HEK293 (cell line): ENCODE data around the gene SIN3A.

Source experiments
- CTCF ChIA-PET: fragments of 350-600 bp; formaldehyde crosslinking; extraction: SDS; loops from one replicate; lab custom pipeline; 2021; ENCODE audit warnings: antibody characterized with exemption; lab: Yijun Ruan, JAX
- POLR2A ChIA-PET: fragments of 300-600 bp; formaldehyde crosslinking; extraction: SDS; loops from one replicate; lab custom pipeline; 2020; ENCODE audit warnings: antibody characterized with exemption, inconsistent platforms; lab: Yijun Ruan, JAX
- H3K27ac ChIP-seq: fragments of 200-500 bp; sonication (Bioruptor generic); 2 replicates; pipeline ENCODE4 v1.5.1; 2014; ENCODE audit warnings: low read depth, low read length, control low read depth, inconsistent platforms; ENCODE audit errors: extremely low read depth
- H3K36me3 ChIP-seq, 2 experiments: fragments of 200-500 bp in 1 of 2; sonication (Bioruptor generic) in 1 of 2; 1 replicate in 1 of 2; 2 replicates in 1 of 2; pipeline ENCODE4 v1.5.1; 2014 to 2017; ENCODE audit warnings: inconsistent platforms in 2 of 2, low read length in 2 of 2; ENCODE audit not compliant: control insufficient read depth in 2 of 2, insufficient read depth in 1 of 2
- H3K4me1 ChIP-seq: fragments of 200-500 bp; sonication (Bioruptor generic); 2 replicates; pipeline ENCODE4 v1.5.1; 2014; ENCODE audit warnings: mild to moderate bottlenecking, low read length, inconsistent platforms; ENCODE audit not compliant: control insufficient read depth, insufficient read depth
- H3K4me3 ChIP-seq: 2 replicates; pipeline ENCODE4 v1.5.1; 2011; ENCODE audit warnings: low read depth, mild to moderate bottlenecking, control low read depth, low read length, moderate library complexity
- H3K9me3 ChIP-seq: fragments of 200-500 bp; sonication (Bioruptor generic); 2 replicates; pipeline ENCODE4 v1.5.1; 2014; ENCODE audit warnings: low read depth, low read length, inconsistent platforms; ENCODE audit not compliant: control insufficient read depth, insufficient read depth
- KLF1 ChIP-seq: fragments of 450-650 bp; formaldehyde crosslinking; IDR thresholded peaks from 2 replicates; pipeline ENCODE4 v1.5.1; 2016; ENCODE audit warnings: missing biosample characterization, missing genetic modification characterization
- KLF17 ChIP-seq: fragments of 450-650 bp; formaldehyde crosslinking; IDR thresholded peaks from 2 replicates; pipeline ENCODE4 v1.5.1; 2016; ENCODE audit warnings: missing biosample characterization, missing genetic modification characterization
- OVOL3 ChIP-seq: fragments of 450-650 bp; formaldehyde crosslinking; IDR thresholded peaks from 2 replicates; pipeline ENCODE4 v1.5.1; 2016; ENCODE audit warnings: missing biosample characterization, missing genetic modification characterization
- SP2 ChIP-seq: fragments of 450-650 bp; formaldehyde crosslinking; IDR thresholded peaks from 2 replicates; pipeline ENCODE4 v1.5.1; 2016; ENCODE audit warnings: missing biosample characterization, missing genetic modification characterization
- ZBTB1 ChIP-seq: fragments of 450-650 bp; formaldehyde crosslinking; IDR thresholded peaks from 2 replicates; pipeline ENCODE4 v1.5.1; 2016; ENCODE audit warnings: missing biosample characterization, missing genetic modification characterization
- ZBTB20 ChIP-seq: fragments of 450-650 bp; formaldehyde crosslinking; IDR thresholded peaks from 2 replicates; pipeline ENCODE4 v1.5.1; 2016; ENCODE audit warnings: missing biosample characterization, missing genetic modification characterization
- ZBTB26 ChIP-seq: fragments of 450-650 bp; formaldehyde crosslinking; optimal IDR thresholded peaks from 2 replicates; pipeline ENCODE3; 2016; ENCODE audit warnings: missing biosample characterization, mild to moderate bottlenecking, missing genetic modification characterization
- ZNF121 ChIP-seq: fragments of 450-650 bp; formaldehyde crosslinking; IDR thresholded peaks from 2 replicates; pipeline ENCODE4 v1.5.1; 2016; ENCODE audit warnings: missing biosample characterization, missing genetic modification characterization
- ZNF138 ChIP-seq: fragments of 450-650 bp; formaldehyde crosslinking; IDR thresholded peaks from 2 replicates; pipeline ENCODE4 v1.5.1; 2016; ENCODE audit warnings: missing biosample characterization, missing genetic modification characterization, borderline replicate concordance
- ZNF214 ChIP-seq: fragments of 450-650 bp; formaldehyde crosslinking; IDR thresholded peaks from 2 replicates; pipeline ENCODE4 v1.5.1; 2017; ENCODE audit warnings: missing biosample characterization, mild to moderate bottlenecking, missing genetic modification characterization, borderline replicate concordance
- ZNF549 ChIP-seq: fragments of 450-650 bp; IDR thresholded peaks from 2 replicates; pipeline ENCODE4 v1.5.1; 2018; ENCODE audit warnings: missing biosample characterization, missing genetic modification characterization, mild to moderate bottlenecking, inconsistent platforms, moderate library complexity
- ZNF596 ChIP-seq: fragments of 450-650 bp; IDR thresholded peaks from 2 replicates; pipeline ENCODE4 v1.5.0; 2018; ENCODE audit warnings: missing biosample characterization, mild to moderate bottlenecking, missing genetic modification characterization, moderate library complexity
- ZNF639 ChIP-seq: fragments of 450-650 bp; formaldehyde crosslinking; IDR thresholded peaks from 2 replicates; pipeline ENCODE4 v1.5.1; 2016; ENCODE audit warnings: missing biosample characterization, missing genetic modification characterization
- ZNF658 ChIP-seq: fragments of 450-650 bp; formaldehyde crosslinking; IDR thresholded peaks from 2 replicates; pipeline ENCODE4; 2016; ENCODE audit warnings: missing biosample characterization, missing genetic modification characterization
- ZNF747 ChIP-seq: fragments of 450-650 bp; formaldehyde crosslinking; IDR thresholded peaks from 2 replicates; pipeline ENCODE4 v1.5.1; 2016; ENCODE audit warnings: missing biosample characterization, missing genetic modification characterization

Gene SIN3A

GRCh38 chr15:75362642-75363249 lies 88.7 kb downstream of the SIN3A start:
- POLR2A ChIA-PET, result interaction anchor here (0.8 to 1.6 kb wide), 2 partner anchors 9 to 93 kb away, joined by 3 read pairs; no protein-coding TSS in a partner anchor
- H3K9me3 ChIP-seq, result no peaks in the 10 kb centered on the region
- TF ChIP-seq ZNF138 (tag by site-specific recombination) (no peak), ZNF214 (tag by site-specific recombination) (no peak)
- TF ChIP-seq, all 188 proteins: peak for 0
- Histone ChIP-seq H3K4me1 (peaks cover 4% of the 10 kb centered on the region; the same call in 1 of the 2 replicates), H3K36me3 (peaks cover 11 to 78% of the 10 kb centered on the region in 2 experiments; a peak in 2 of 3 replicates), H3K4me3 (no peak overlapping the region), H3K27ac (no peak overlapping the region)
- CTCF ChIA-PET, result no interaction called here

- Histone ChIP-seq H3K9me3 (no peaks in the 10 kb centered on the region), H3K4me3 (no peak overlapping the region), H3K27ac (no peak overlapping the region), H3K36me3 (peaks cover 11 to 75% of the 10 kb centered on the region in 2 experiments; a peak in 2 of 3 replicates), H3K4me1 (no peaks in the 10 kb centered on the region)
- ChIA-PET POLR2A (interaction anchor here (0.6 to 0.8 kb wide), 2 partner anchors 93 to 811 kb away, joined by 3 to 4 read pairs; no protein-coding TSS in a partner anchor), CTCF (no interaction called here)
- TF ChIP-seq ZBTB20 (tag by site-specific recombination) (peak; percentile 82; the same call in 1 of the 2 replicates), KLF1 (0 out of 2 replicates have a peak, but pooled peaks have one; percentile 25), ZNF658 (tag by site-specific recombination) (no peak)
Observed at GRCh38 chr15:75361989-75362641, 89.4 kb downstream of the SIN3A start.

- no peaks in the 10 kb centered on the region for H3K4me1 ChIP-seq
- TF ChIP-seq ZNF121 (tag by site-specific recombination), result no peak
- TF ChIP-seq ZBTB1 (tag by site-specific recombination), result no peak
- no peak for TF ChIP-seq ZNF596
- TF ChIP-seq KLF17, result no peak
- no peak for TF ChIP-seq ZNF549 (tag by site-specific recombination)
- no peak for TF ChIP-seq ZNF747 (tag by site-specific recombination)
- TF ChIP-seq OVOL3 (tag by site-specific recombination), result no peak
- TF ChIP-seq ZNF639 (tag by site-specific recombination), result no peak
- TF ChIP-seq, all 188 proteins: peak for 0
- no peak overlapping the region for H3K27ac ChIP-seq
- H3K4me3 ChIP-seq, result no peak overlapping the region
- ChIA-PET CTCF (no interaction called here), POLR2A (interaction anchor here (0.6 to 1.8 kb wide), 2 partner anchors 13 to 812 kb away, joined by 4 read pairs; no protein-coding TSS in a partner anchor)
- no peaks in the 10 kb centered on the region for H3K9me3 ChIP-seq
- H3K36me3 ChIP-seq, result peaks cover 11 to 73% of the 10 kb centered on the region in 2 experiments; a peak in 2 of 3 replicates
Observed at GRCh38 chr15:75361361-75361988, 90.0 kb downstream of the SIN3A start.

- H3K9me3 ChIP-seq, result no peaks in the 10 kb centered on the region
- ChIA-PET CTCF (no interaction called here), POLR2A (interaction anchor here (0.8 to 2.9 kb wide), 5 partner anchors 7 to 218 kb away, joined by 3 to 12 read pairs (median 4); partner anchors contain the start of genes MAN2C1, PTPN9 and SIN3A)
- H3K4me3 ChIP-seq, result no peak overlapping the region
- no peak overlapping the region for H3K27ac ChIP-seq
- TF ChIP-seq SP2 (tag by site-specific recombination) (peak; percentile 19; the same call in 1 of the 2 replicates), ZBTB26 (tag by site-specific recombination) (no peak)
- H3K4me1 ChIP-seq, result no peaks in the 10 kb centered on the region
- peaks cover 7 to 73% of the 10 kb centered on the region in 2 experiments; a peak in 2 of 3 replicates for H3K36me3 ChIP-seq
Observed at GRCh38 chr15:75360856-75361255, 90.6 kb downstream of the SIN3A start.
